ENCODE data around the gene CCDC148.

The CCDC148 gene

GRCh38 chr2:158153270-158154015 lies 303.1 kb downstream of the CCDC148 start:
- no peak for DNase-seq (ENCODE audit: low spot score)
- in situ Hi-C loops (cut with MboI; ENCODE audit: low pct_unique_long_range_greater_than_20kb, low sequenced_read_pairs, unreplicated experiment) = no loop called here

GRCh38 chr2:158144914-158145625 lies 311.5 kb downstream of the CCDC148 start:
- in situ Hi-C loops (cut with MboI; ENCODE audit: low pct_unique_long_range_greater_than_20kb, low sequenced_read_pairs, unreplicated experiment) = no loop called here
- no peak for DNase-seq (ENCODE audit: low spot score)
- TF ChIP-seq CTCF (IDR thresholded peaks at IDR 0.05; ENCODE audit: extremely low read depth, insufficient read depth, missing control alignments) = no peak

More at GRCh38 chr2:158153270-158154015, 303.1 kb downstream of the CCDC148 start:
- no peak for TF ChIP-seq CTCF (IDR thresholded peaks at IDR 0.05; ENCODE audit: extremely low read depth, insufficient read depth, missing control alignments)

- in situ Hi-C loops (cut with MboI; ENCODE audit: low pct_unique_long_range_greater_than_20kb, low sequenced_read_pairs, unreplicated experiment) = no loop called here
Measured at GRCh38 chr2:158143703-158144360, 312.7 kb downstream of the CCDC148 start.

GRCh38 chr2:158142568-158143332 lies 313.8 kb downstream of the CCDC148 start:
- no peak for DNase-seq (ENCODE audit: low spot score)
- in situ Hi-C loops (cut with MboI; ENCODE audit: low pct_unique_long_range_greater_than_20kb, low sequenced_read_pairs, unreplicated experiment) = no loop called here

More at GRCh38 chr2:158143703-158144360, 312.7 kb downstream of the CCDC148 start:
- no peak for TF ChIP-seq CTCF (IDR thresholded peaks at IDR 0.05; ENCODE audit: extremely low read depth, insufficient read depth, missing control alignments)
- DNase-seq (ENCODE audit: low spot score) = no peak

GRCh38 chr2:158142165-158142564 lies 314.4 kb downstream of the CCDC148 start:
- in situ Hi-C loops (cut with MboI; ENCODE audit: low pct_unique_long_range_greater_than_20kb, low sequenced_read_pairs, unreplicated experiment) = no loop called here
- no peak for DNase-seq (ENCODE audit: low spot score)
- no peak for TF ChIP-seq CTCF (IDR thresholded peaks at IDR 0.05; ENCODE audit: extremely low read depth, insufficient read depth, missing control alignments)

More at GRCh38 chr2:158142568-158143332, 313.8 kb downstream of the CCDC148 start:
- no peak for TF ChIP-seq CTCF (IDR thresholded peaks at IDR 0.05; ENCODE audit: extremely low read depth, insufficient read depth, missing control alignments)

- in situ Hi-C loops (cut with MboI; ENCODE audit: low pct_unique_long_range_greater_than_20kb, low sequenced_read_pairs, unreplicated experiment) = no loop called here
Measured at GRCh38 chr2:158140201-158140600, 316.4 kb downstream of the CCDC148 start.

More at GRCh38 chr2:158140201-158140600, 316.4 kb downstream of the CCDC148 start:
- DNase-seq (ENCODE audit: low spot score) = no peak
- no peak for TF ChIP-seq CTCF (IDR thresholded peaks at IDR 0.05; ENCODE audit: extremely low read depth, insufficient read depth, missing control alignments)

Data from GM13977 (cell line).